Liver (tissue), 9 donors: ENCODE data around the gene CDC42EP1. TPM values are rescaled to one million over a fixed set of nuclear protein-coding genes. Genes with fewer than 3 reads are reported as not detected.

Experiments
- DNase-seq: peaks from one replicate; pipeline ENCODE4 v3.0.0-alpha.2; 2017; ENCODE audit warnings: low spot score
- H3K27ac ChIP-seq, 2 donors: one replicate each; pipeline ENCODE4 v1.7.0; 2013; ENCODE audit warnings: inconsistent platforms in 2 of 2, low read length in 2 of 2, control low read depth in 1 of 2, low read depth in 1 of 2, mild to moderate bottlenecking in 1 of 2
- H3K27me3 ChIP-seq, 4 donors: one replicate each; pipeline versions ENCODE4 v1.6.1 to v1.7.0; 2013; ENCODE audit warnings: low read length in 3 of 4, inconsistent platforms in 1 of 4, mild to moderate bottlenecking in 1 of 4, moderate library complexity in 1 of 4; ENCODE audit not compliant: control insufficient read depth in 4 of 4, insufficient read depth in 4 of 4
- H3K36me3 ChIP-seq, 4 donors: one replicate each; pipeline versions ENCODE4 v1.6.1 to v1.7.0; 2013; ENCODE audit warnings: low read length in 3 of 4, mild to moderate bottlenecking in 3 of 4, low read depth in 1 of 4, moderate library complexity in 1 of 4; ENCODE audit not compliant: control insufficient read depth in 4 of 4, insufficient read depth in 3 of 4
- H3K4me1 ChIP-seq, 4 donors: one replicate each; pipeline versions ENCODE4 v1.6.1 to v1.7.0; 2013; ENCODE audit warnings: low read length in 3 of 4, mild to moderate bottlenecking in 3 of 4, moderate library complexity in 1 of 4; ENCODE audit not compliant: control insufficient read depth in 4 of 4, insufficient read depth in 4 of 4
- H3K4me3 ChIP-seq, 3 donors: one replicate each; pipeline versions ENCODE4 v1.6.1 to v1.7.0; 2013; ENCODE audit warnings: low read length in 3 of 3, control low read depth in 1 of 3, low read depth in 1 of 3, mild to moderate bottlenecking in 1 of 3
- H3K9ac ChIP-seq, 2 donors: one replicate each; pipeline ENCODE4 v1.7.0; 2013; ENCODE audit warnings: low read length in 2 of 2, mild to moderate bottlenecking in 2 of 2, moderate library complexity in 2 of 2, control low read depth in 1 of 2, low read depth in 1 of 2
- H3K9me3 ChIP-seq, 4 donors: one replicate each; pipeline versions ENCODE4 v1.6.1 to v1.7.0; 2013; ENCODE audit warnings: low read length in 3 of 4; ENCODE audit not compliant: control insufficient read depth in 4 of 4
- EGR1 ChIP-seq, 2 donors: IDR thresholded peaks; 2 replicates each; pipeline ENCODE4 v1.6.1; 2016 to 2018; ENCODE audit warnings: antibody characterized with exemption in 2 of 2, low read depth in 2 of 2
- FOXA1 ChIP-seq: IDR thresholded peaks from 2 replicates; pipeline ENCODE4 v1.6.1; 2016; ENCODE audit warnings: antibody characterized with exemption
- FOXA2 ChIP-seq: IDR thresholded peaks from 2 replicates; pipeline ENCODE4 v1.6.1; 2016; ENCODE audit warnings: antibody characterized with exemption
- GABPA ChIP-seq, 2 donors: IDR thresholded peaks in 1 of 2; conservative IDR thresholded peaks in 1 of 2; 2 replicates each; pipeline ENCODE4 v1.6.1; 2016; ENCODE audit warnings: antibody characterized with exemption in 2 of 2, mild to moderate bottlenecking in 1 of 2, moderate library complexity in 1 of 2
- HNF4A ChIP-seq, 2 donors: conservative IDR thresholded peaks; 2 replicates each; pipeline ENCODE4 v1.6.1; 2016; ENCODE audit warnings: antibody characterized with exemption in 2 of 2, mild to moderate bottlenecking in 2 of 2
- HNF4G ChIP-seq: IDR thresholded peaks from 2 replicates; pipeline ENCODE4 v1.6.1; 2016; ENCODE audit warnings: antibody characterized with exemption
- JUND ChIP-seq, 2 donors: IDR thresholded peaks; 2 replicates each; pipeline ENCODE4 v1.6.1; 2016; ENCODE audit warnings: antibody characterized with exemption in 2 of 2
- NR2F2 ChIP-seq: IDR thresholded peaks from 2 replicates; pipeline ENCODE4 v1.6.1; 2016; ENCODE audit warnings: antibody characterized with exemption
- RAD21 ChIP-seq, 2 donors: IDR thresholded peaks; 2 replicates each; pipeline ENCODE4 v1.6.1; 2016; ENCODE audit warnings: antibody characterized with exemption in 2 of 2, mild to moderate bottlenecking in 2 of 2
- RXRA ChIP-seq, 2 donors: IDR thresholded peaks; 2 replicates each; pipeline ENCODE4 v1.6.1; 2017 to 2018; ENCODE audit warnings: antibody characterized with exemption in 2 of 2, mild to moderate bottlenecking in 1 of 2
- SP1 ChIP-seq: IDR thresholded peaks from 2 replicates; pipeline ENCODE4 v1.6.1; 2018; ENCODE audit warnings: antibody characterized with exemption, mild to moderate bottlenecking
- TAF1 ChIP-seq: conservative IDR thresholded peaks from 2 replicates; pipeline ENCODE4 v1.6.1; 2016; ENCODE audit warnings: antibody characterized with exemption, mild to moderate bottlenecking
- YY1 ChIP-seq: IDR thresholded peaks from 2 replicates; pipeline ENCODE4 v1.6.1; 2016; ENCODE audit warnings: antibody characterized with exemption, mild to moderate bottlenecking
- WGBS: extraction: QIAGEN DNeasy Blood & Tissue Kit; methylation state at CpG from one replicate; pipeline ENCODE4 v1.1.7; 2013; 5-methylcytosine and 5-hydroxymethylcytosine counted together
- polyA plus RNA-seq, 2 donors: library from polyadenylated mRNA; stranded (reverse) in 1 of 2; unstranded in 1 of 2; fragments of 200-250 nt in 1 of 2; fragments of >200 nt in 1 of 2; fragmentation: Nextera tagmentation in 1 of 2; extraction: Ambion mirVana in 1 of 2; gene quantifications; one replicate each; pipeline versions ENCODE4 v1.2.1 to v1.2.3, GENCODE V29; 2013 to 2015
- total RNA-seq, 2 donors: library from RNA; depleted of rRNA; stranded (reverse); fragments of >200 nt; gene quantifications; one replicate each; pipeline ENCODE4 v1.2.3, GENCODE V29; 2014
- TF ChIP-seq, protein P1 (sequence below): IDR thresholded peaks from 2 replicates; pipeline ENCODE4 v1.6.1; 2016; ENCODE audit warnings: antibody characterized with exemption
- TF ChIP-seq, protein P2 (sequence below): IDR thresholded peaks from 2 replicates; pipeline ENCODE4 v1.6.1; 2016; ENCODE audit warnings: antibody characterized with exemption, mild to moderate bottlenecking
- TF ChIP-seq, protein P3 (sequence below): IDR thresholded peaks from 2 replicates; pipeline ENCODE4 v1.6.1; 2016; ENCODE audit warnings: antibody characterized with exemption
- TF ChIP-seq, protein P4 (sequence below): IDR thresholded peaks from 2 replicates; pipeline ENCODE4 v1.6.1; 2016; ENCODE audit warnings: antibody characterized with exemption
- TF ChIP-seq, protein P5 (sequence below): fragments of 150-350 bp; IDR thresholded peaks from 2 replicates; pipeline ENCODE4 v1.5.1; 2017; ENCODE audit warnings: improper control_type of control experiment, low read depth, low read length; ENCODE audit not compliant: missing input control
- donor health status: healthy.
- donor health status: healthy.
- donor health status: healthy.
- donor health status: healthy.
- donor health status: healthy.

CDC42EP1 gene
- total and polyA plus RNA-seq, 4 donors, result 10.2 to 66.6 (median 31.2) TPM

DNA sequence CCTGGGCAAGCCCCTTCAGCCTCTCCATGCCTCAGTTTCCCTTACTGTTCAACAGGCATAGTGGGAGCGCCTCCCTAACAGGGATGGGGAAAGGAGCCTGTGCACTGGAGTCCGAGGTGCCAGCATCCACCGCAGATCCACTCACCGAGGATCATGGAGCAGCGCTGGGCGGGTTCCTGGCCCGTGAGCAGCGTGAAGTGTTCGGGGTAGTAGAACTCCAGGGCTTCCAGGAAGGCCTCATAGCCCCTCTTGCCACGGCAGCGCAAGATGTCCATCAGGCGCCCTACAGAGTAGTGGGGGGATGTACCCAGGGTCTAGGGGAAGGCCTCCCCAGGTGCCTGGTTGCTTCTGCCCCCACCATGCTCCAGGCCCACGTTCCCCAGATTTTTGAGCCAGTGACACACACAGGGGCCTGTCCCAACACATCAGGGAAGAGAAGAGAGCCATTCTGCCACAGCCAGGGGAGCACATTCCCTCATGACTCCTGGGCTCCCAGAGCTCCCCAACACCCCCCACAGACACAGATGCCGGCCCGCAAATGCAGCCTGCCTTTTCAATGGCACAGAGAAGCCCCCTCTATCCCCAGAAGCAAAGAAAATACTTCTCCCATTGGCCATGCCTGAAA lies 42.3 kb upstream of the CDC42EP1 start:
- peaks cover 0 to 5% (median 2%) of the 10 kb centered on the region in 4 donors for H3K36me3 ChIP-seq
- H3K4me1 ChIP-seq, result peaks cover 0 to 18% (median 9%) of the 10 kb centered on the region in 4 donors
- H3K9me3 ChIP-seq, result no peaks in the 10 kb centered on the region
- H3K27me3 ChIP-seq, result no peaks in the 10 kb centered on the region
- peak overlapping the region in 2 of 3 donors; percentile 61 to 90 for H3K4me3 ChIP-seq
- H3K27ac ChIP-seq, result peak overlapping the region in 1 of 2 donors; percentile 66
- H3K9ac ChIP-seq, result no peak overlapping the region
- TF ChIP-seq, protein P1, sequence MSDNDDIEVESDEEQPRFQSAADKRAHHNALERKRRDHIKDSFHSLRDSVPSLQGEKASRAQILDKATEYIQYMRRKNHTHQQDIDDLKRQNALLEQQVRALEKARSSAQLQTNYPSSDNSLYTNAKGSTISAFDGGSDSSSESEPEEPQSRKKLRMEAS, result no peak
- no peak for TF ChIP-seq HNF4G
- no peak for TF ChIP-seq TAF1
- TF ChIP-seq FOXA1, result no peak
- no peak for TF ChIP-seq RAD21 (IDR thresholded peaks at IDR 0.05)
- no peak for TF ChIP-seq FOXA2
- no peak for TF ChIP-seq RXRA (IDR thresholded peaks at IDR 0.05)
- no peak for TF ChIP-seq EGR1 (IDR thresholded peaks at IDR 0.05; ENCODE audit: low read depth in 2 of 2)
- no peak for TF ChIP-seq SP1
- no peak for TF ChIP-seq NR2F2
- no peak for TF ChIP-seq HNF4A (conservative IDR thresholded peaks at IDR 0.05)
- TF ChIP-seq, protein P2, sequence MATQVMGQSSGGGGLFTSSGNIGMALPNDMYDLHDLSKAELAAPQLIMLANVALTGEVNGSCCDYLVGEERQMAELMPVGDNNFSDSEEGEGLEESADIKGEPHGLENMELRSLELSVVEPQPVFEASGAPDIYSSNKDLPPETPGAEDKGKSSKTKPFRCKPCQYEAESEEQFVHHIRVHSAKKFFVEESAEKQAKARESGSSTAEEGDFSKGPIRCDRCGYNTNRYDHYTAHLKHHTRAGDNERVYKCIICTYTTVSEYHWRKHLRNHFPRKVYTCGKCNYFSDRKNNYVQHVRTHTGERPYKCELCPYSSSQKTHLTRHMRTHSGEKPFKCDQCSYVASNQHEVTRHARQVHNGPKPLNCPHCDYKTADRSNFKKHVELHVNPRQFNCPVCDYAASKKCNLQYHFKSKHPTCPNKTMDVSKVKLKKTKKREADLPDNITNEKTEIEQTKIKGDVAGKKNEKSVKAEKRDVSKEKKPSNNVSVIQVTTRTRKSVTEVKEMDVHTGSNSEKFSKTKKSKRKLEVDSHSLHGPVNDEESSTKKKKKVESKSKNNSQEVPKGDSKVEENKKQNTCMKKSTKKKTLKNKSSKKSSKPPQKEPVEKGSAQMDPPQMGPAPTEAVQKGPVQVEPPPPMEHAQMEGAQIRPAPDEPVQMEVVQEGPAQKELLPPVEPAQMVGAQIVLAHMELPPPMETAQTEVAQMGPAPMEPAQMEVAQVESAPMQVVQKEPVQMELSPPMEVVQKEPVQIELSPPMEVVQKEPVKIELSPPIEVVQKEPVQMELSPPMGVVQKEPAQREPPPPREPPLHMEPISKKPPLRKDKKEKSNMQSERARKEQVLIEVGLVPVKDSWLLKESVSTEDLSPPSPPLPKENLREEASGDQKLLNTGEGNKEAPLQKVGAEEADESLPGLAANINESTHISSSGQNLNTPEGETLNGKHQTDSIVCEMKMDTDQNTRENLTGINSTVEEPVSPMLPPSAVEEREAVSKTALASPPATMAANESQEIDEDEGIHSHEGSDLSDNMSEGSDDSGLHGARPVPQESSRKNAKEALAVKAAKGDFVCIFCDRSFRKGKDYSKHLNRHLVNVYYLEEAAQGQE, result no peak
- TF ChIP-seq, protein P3, sequence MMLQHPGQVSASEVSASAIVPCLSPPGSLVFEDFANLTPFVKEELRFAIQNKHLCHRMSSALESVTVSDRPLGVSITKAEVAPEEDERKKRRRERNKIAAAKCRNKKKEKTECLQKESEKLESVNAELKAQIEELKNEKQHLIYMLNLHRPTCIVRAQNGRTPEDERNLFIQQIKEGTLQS, result no peak
- no peak for TF ChIP-seq GABPA (IDR thresholded peaks at IDR 0.05 in 1 of 2, conservative IDR thresholded peaks at IDR 0.05 in 1 of 2)
- TF ChIP-seq, protein P4, sequence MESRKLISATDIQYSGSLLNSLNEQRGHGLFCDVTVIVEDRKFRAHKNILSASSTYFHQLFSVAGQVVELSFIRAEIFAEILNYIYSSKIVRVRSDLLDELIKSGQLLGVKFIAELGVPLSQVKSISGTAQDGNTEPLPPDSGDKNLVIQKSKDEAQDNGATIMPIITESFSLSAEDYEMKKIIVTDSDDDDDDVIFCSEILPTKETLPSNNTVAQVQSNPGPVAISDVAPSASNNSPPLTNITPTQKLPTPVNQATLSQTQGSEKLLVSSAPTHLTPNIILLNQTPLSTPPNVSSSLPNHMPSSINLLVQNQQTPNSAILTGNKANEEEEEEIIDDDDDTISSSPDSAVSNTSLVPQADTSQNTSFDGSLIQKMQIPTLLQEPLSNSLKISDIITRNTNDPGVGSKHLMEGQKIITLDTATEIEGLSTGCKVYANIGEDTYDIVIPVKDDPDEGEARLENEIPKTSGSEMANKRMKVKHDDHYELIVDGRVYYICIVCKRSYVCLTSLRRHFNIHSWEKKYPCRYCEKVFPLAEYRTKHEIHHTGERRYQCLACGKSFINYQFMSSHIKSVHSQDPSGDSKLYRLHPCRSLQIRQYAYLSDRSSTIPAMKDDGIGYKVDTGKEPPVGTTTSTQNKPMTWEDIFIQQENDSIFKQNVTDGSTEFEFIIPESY, result no peak
- TF ChIP-seq JUND (IDR thresholded peaks at IDR 0.05), result no peak
- TF ChIP-seq, protein P5, sequence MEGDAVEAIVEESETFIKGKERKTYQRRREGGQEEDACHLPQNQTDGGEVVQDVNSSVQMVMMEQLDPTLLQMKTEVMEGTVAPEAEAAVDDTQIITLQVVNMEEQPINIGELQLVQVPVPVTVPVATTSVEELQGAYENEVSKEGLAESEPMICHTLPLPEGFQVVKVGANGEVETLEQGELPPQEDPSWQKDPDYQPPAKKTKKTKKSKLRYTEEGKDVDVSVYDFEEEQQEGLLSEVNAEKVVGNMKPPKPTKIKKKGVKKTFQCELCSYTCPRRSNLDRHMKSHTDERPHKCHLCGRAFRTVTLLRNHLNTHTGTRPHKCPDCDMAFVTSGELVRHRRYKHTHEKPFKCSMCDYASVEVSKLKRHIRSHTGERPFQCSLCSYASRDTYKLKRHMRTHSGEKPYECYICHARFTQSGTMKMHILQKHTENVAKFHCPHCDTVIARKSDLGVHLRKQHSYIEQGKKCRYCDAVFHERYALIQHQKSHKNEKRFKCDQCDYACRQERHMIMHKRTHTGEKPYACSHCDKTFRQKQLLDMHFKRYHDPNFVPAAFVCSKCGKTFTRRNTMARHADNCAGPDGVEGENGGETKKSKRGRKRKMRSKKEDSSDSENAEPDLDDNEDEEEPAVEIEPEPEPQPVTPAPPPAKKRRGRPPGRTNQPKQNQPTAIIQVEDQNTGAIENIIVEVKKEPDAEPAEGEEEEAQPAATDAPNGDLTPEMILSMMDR, result no peak
- no peak for TF ChIP-seq YY1
- WGBS, result 88% methylated on average over 15 of the region's 15 CpGs
- no peak for DNase-seq
